HCT116 (cell line): ENCODE results near the gene PRSS57. TPM values are rescaled to one million over a fixed set of nuclear protein-coding genes. Genes with fewer than 3 reads are reported as not detected.

Experiments
- ATAC-seq: fragments of 200-7000 bp; cut with Tn5 transposase; 2 replicates; pipeline ENCODE4 v1.9.1; 2020; ENCODE audit warnings: mild to moderate bottlenecking, moderate library complexity
- BruUV-seq: library from RNA; stranded (reverse); fragments of 400-500 nt; replicated peaks from 2 replicates; lab custom pipeline; 2021; lab: Mats Ljungman, UMichigan
- CTCF ChIA-PET: fragments of 300-600 bp; sonication (Branson Sonifier 250); formaldehyde crosslinking; loops from one replicate; lab custom pipeline; 2021; ENCODE audit warnings: antibody characterized with exemption; lab: Charles Lee
- POLR2A ChIA-PET: fragments of 300-600, 350-600 bp; sonication (Branson Sonifier 250); formaldehyde crosslinking; loops from one replicate; lab custom pipeline; 2021; ENCODE audit warnings: antibody characterized with exemption; lab: Charles Lee
- RAD21 ChIA-PET, 2 experiments: fragments of 300-600 bp; sonication (Branson Sonifier 250); formaldehyde crosslinking; loops; one replicate each; lab custom pipeline; 2023; ENCODE audit warnings: low total read pairs in 2 of 2; ENCODE audit not compliant: uncharacterized antibody in 2 of 2, unreplicated experiment in 2 of 2, low non-redundant PET in 1 of 2; lab: Charles Lee
- DNase-seq: peaks from one replicate; pipeline ENCODE4 v3.0.0-alpha.2; 2010; ENCODE audit warnings: low read depth, low spot score
- H2AFZ ChIP-seq: fragments of 200-600 bp; shearing (Covaris generic), sonication (generic); 2 replicates; pipeline ENCODE4 v1.6.1; 2017; ENCODE audit warnings: low read depth, mixed run types, mixed read lengths, antibody characterized with exemption, low read length; ENCODE audit not compliant: poor library complexity, severe bottlenecking
- H3K27ac ChIP-seq: 2 replicates; pipeline ENCODE4 v1.5.1; 2012; ENCODE audit warnings: low read depth, low read length
- H3K27me3 ChIP-seq: fragments of 200-600 bp; sonication (generic); 2 replicates; pipeline ENCODE4 v1.6.1; 2016; ENCODE audit warnings: mixed run types, low read length, mixed read lengths; ENCODE audit not compliant: insufficient read depth
- H3K36me3 ChIP-seq, 2 experiments: fragments of 200-500 bp in 1 of 2; fragments of 200-600 bp in 1 of 2; sonication (Bioruptor generic) in 1 of 2; sonication (generic) in 1 of 2; 2 replicates each; pipeline versions ENCODE4 v1.5.1 to v1.6.1; 2014 to 2016; ENCODE audit warnings: low read length in 2 of 2, inconsistent platforms in 1 of 2, mixed read lengths in 1 of 2, mixed run types in 1 of 2; ENCODE audit not compliant: insufficient read depth in 2 of 2, control insufficient read depth in 1 of 2
- H3K4me1 ChIP-seq, 2 experiments: fragments of 200-600 bp in 1 of 2; sonication (generic) in 1 of 2; 2 replicates each; pipeline versions ENCODE4 v1.5.1 to v1.6.1; 2012 to 2017; ENCODE audit warnings: low read length in 2 of 2, inconsistent platforms in 1 of 2, mild to moderate bottlenecking in 1 of 2, mixed read lengths in 1 of 2, mixed run types in 1 of 2, moderate library complexity in 1 of 2; ENCODE audit not compliant: insufficient read depth in 2 of 2, control insufficient read depth in 1 of 2
- H3K4me2 ChIP-seq: fragments of 200-600 bp; sonication (generic); 2 replicates; pipeline ENCODE4 v1.6.1; 2017; ENCODE audit warnings: mixed run types, low read length, mixed read lengths
- H3K4me3 ChIP-seq, 2 experiments: fragments of 200-600 bp in 1 of 2; sonication (generic) in 1 of 2; replicated peaks in 1 of 2; 2 replicates each; pipeline ENCODE4 v1.5.1; 2011 to 2016; ENCODE audit warnings: low read length in 2 of 2, control low read depth in 1 of 2, low read depth in 1 of 2, mild to moderate bottlenecking in 1 of 2, mixed read lengths in 1 of 2, mixed run types in 1 of 2
- H3K79me2 ChIP-seq: fragments of 200-600 bp; sonication (generic); 2 replicates; pipeline ENCODE4 v1.6.1; 2017; ENCODE audit warnings: mild to moderate bottlenecking, mixed run types, low read length, moderate library complexity, mixed read lengths; ENCODE audit not compliant: insufficient read depth
- H3K9ac ChIP-seq: fragments of 200-600 bp; sonication (generic); 2 replicates; pipeline ENCODE4 v1.6.1; 2016; ENCODE audit warnings: low read length, mixed read lengths
- H3K9me2 ChIP-seq: fragments of 200-600 bp; sonication (generic), shearing (Covaris generic); 2 replicates; pipeline ENCODE4 v1.6.1; 2017; ENCODE audit warnings: mixed run types, mild to moderate bottlenecking, moderate library complexity; ENCODE audit not compliant: insufficient read depth
- H3K9me3 ChIP-seq, 2 experiments: fragments of 200-500 bp in 1 of 2; fragments of 200-600 bp in 1 of 2; sonication (Bioruptor generic) in 1 of 2; sonication (generic) in 1 of 2; 2 replicates each; pipeline ENCODE4 v1.6.1; 2014 to 2017; ENCODE audit warnings: low read length in 2 of 2, mixed read lengths in 2 of 2, inconsistent platforms in 1 of 2, low read depth in 1 of 2, mild to moderate bottlenecking in 1 of 2, mixed run types in 1 of 2, moderate library complexity in 1 of 2; ENCODE audit not compliant: control insufficient read depth in 1 of 2, insufficient read depth in 1 of 2
- H4K20me1 ChIP-seq: fragments of 200-600 bp; sonication (generic), shearing (Covaris generic); 2 replicates; pipeline ENCODE4 v1.6.1; 2017; ENCODE audit warnings: mixed run types, mild to moderate bottlenecking, moderate library complexity; ENCODE audit not compliant: insufficient read depth
- ATF3 ChIP-seq: IDR thresholded peaks from 2 replicates; pipeline ENCODE4 v1.6.1; 2012
- CBX3 ChIP-seq: IDR thresholded peaks from 2 replicates; pipeline ENCODE4 v1.6.1; 2012; ENCODE audit warnings: low read depth
- CEBPB ChIP-seq: IDR thresholded peaks from 2 replicates; pipeline ENCODE4 v1.6.1; 2012; ENCODE audit warnings: low read depth
- EGR1 ChIP-seq: IDR thresholded peaks from 2 replicates; pipeline ENCODE4 v1.6.1; 2012; ENCODE audit warnings: low read depth
- ELF1 ChIP-seq: IDR thresholded peaks from 2 replicates; pipeline ENCODE4 v1.6.1; 2012; ENCODE audit warnings: low read depth, borderline replicate concordance
- EZH2 ChIP-seq: fragments of 200-600 bp; sonication (generic); IDR thresholded peaks from 2 replicates; pipeline ENCODE4 v1.6.1; 2017; ENCODE audit warnings: antibody characterized with exemption, mixed run types
- EZH2phosphoT487 ChIP-seq: fragments of 200-600 bp; IDR thresholded peaks from 2 replicates; pipeline ENCODE4 v1.6.1; 2018; ENCODE audit warnings: antibody characterized with exemption, borderline replicate concordance
- FOSL1 ChIP-seq: IDR thresholded peaks from 2 replicates; pipeline ENCODE4 v1.6.1; 2012; ENCODE audit warnings: low read depth
- JUND ChIP-seq: IDR thresholded peaks from 2 replicates; pipeline ENCODE4 v1.6.1; 2012
- POLR2A ChIP-seq: IDR thresholded peaks from 2 replicates; pipeline ENCODE4 v1.7.0; 2011; ENCODE audit warnings: borderline replicate concordance; ENCODE audit not compliant: insufficient read depth, insufficient read length; ENCODE audit errors: extremely low read depth
- POLR2AphosphoS5 ChIP-seq: IDR thresholded peaks from 2 replicates; pipeline ENCODE4 v1.6.1; 2011; ENCODE audit warnings: mild to moderate bottlenecking, low read depth, low read length, moderate library complexity
- SP1 ChIP-seq: IDR thresholded peaks from 2 replicates; pipeline ENCODE4 v1.6.1; 2012; ENCODE audit warnings: low read depth
- SRF ChIP-seq: IDR thresholded peaks from 2 replicates; pipeline ENCODE4 v1.6.1; 2012; ENCODE audit warnings: low read depth
- ZBTB33 ChIP-seq: IDR thresholded peaks from 2 replicates; pipeline ENCODE4 v1.6.1; 2011; ENCODE audit warnings: mild to moderate bottlenecking, low read length, moderate library complexity; ENCODE audit not compliant: insufficient replicate concordance; ENCODE audit errors: extremely low read depth
- ZFX ChIP-seq: fragments of 450-650 bp; IDR thresholded peaks from 2 replicates; pipeline ENCODE4 v1.6.1; 2017
- ZNF274 ChIP-seq: fragments of 200-500 bp; sonication (Bioruptor generic); IDR thresholded peaks from 2 replicates; pipeline ENCODE4 v1.6.1; 2014; ENCODE audit warnings: mild to moderate bottlenecking, low read depth, low read length, inconsistent platforms
- intact Hi-C: fragments of 100-400 bp; cut with micrococcal nuclease; formaldehyde crosslinking; loops from 2 replicates; pipeline ENCODE4 v1.10.0; 2022
- total RNA-seq: library from RNA; stranded (reverse); gene quantifications from one replicate; pipeline ENCODE4 v1.2.1, GENCODE V29; 2021; ENCODE audit not compliant: unreplicated experiment
- TF ChIP-seq, protein P1 (sequence below): IDR thresholded peaks from 2 replicates; pipeline ENCODE4 v1.6.1; 2012
- TF ChIP-seq, protein P2 (sequence below), 3 experiments: fragments of 200-600 bp in 1 of 3; sonication (generic) in 1 of 3; IDR thresholded peaks in 2 of 3; conservative IDR thresholded peaks in 1 of 3; 2 replicates each; pipeline ENCODE4 v1.5.1; 2012 to 2017; ENCODE audit warnings: low read depth in 2 of 3, low read length in 2 of 3, antibody characterized with exemption in 1 of 3, borderline replicate concordance in 1 of 3, control low read depth in 1 of 3, mild to moderate bottlenecking in 1 of 3, mixed read lengths in 1 of 3, mixed run types in 1 of 3, moderate library complexity in 1 of 3; ENCODE audit not compliant: insufficient read depth in 1 of 3

The PRSS57 gene
- total RNA-seq, 1 experiment from 2014 or later = not detected

DNA sequence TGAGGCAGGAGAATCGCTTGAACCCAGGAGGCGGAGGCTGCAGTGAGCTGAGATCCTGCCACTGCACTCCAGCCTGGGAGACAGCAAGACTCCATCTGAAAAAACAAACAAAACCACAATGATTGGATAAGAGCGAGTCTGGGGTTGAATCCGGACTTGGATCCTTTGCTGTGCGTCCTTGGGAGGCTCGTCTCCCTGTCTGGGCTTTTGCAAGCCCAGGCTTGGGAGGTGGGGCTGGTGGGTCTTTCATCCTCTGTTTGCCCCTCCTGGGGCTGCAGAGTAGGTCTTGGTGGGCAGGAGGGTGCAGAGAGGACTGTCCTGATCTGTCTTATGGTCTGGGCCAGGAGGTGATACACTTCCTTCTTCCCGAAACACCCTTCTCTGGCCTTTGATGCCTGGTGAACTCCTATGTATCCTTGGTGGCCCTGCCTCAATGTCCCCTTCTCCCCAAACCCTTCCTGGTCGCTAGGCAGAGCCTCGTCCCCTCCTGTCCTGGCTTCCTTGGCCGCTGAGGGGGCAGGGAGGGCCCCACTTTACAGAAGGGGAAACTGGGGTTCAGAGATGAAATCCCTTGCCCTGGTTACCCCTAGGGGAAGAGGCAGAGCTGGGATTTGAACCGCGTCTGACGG lies 30.3 kb upstream of the PRSS57 start:
- no TSS peak for BruUV-seq
- Histone ChIP-seq H3K27me3 (no peaks in the 10 kb centered on the region), H3K9me3 (no peaks in the 10 kb centered on the region), H3K4me3 (no peak overlapping the region), H3K9ac (no peak overlapping the region), H3K4me2 (no peak overlapping the region), H3K79me2 (no peaks in the 10 kb centered on the region), H2AFZ (no peak overlapping the region), H3K9me2 (no peaks in the 10 kb centered on the region), H3K4me1 (peaks cover 11 to 14% of the 10 kb centered on the region in 2 experiments), H3K27ac (no peak overlapping the region), H3K36me3 (no peaks in the 10 kb centered on the region; a peak in 1 of 4 replicates)
- ChIA-PET CTCF (no interaction called here), RAD21 (no interaction called here), POLR2A (no interaction called here)
- DNase-seq (no peak), ATAC-seq (no peak)
- intact Hi-C loops = no loop called here
- TF ChIP-seq POLR2AphosphoS5 (no peak), FOSL1 (no peak), EZH2phosphoT487 (no peak), EZH2 (no peak), JUND (no peak), ATF3 (no peak), SRF (no peak), ZFX (no peak), POLR2A (no peak), ELF1 (no peak), CBX3 (no peak), SP1 (no peak), EGR1 (no peak), ZNF274 (no peak), CEBPB (no peak), ZBTB33 (no peak)
- TF ChIP-seq, protein P1, sequence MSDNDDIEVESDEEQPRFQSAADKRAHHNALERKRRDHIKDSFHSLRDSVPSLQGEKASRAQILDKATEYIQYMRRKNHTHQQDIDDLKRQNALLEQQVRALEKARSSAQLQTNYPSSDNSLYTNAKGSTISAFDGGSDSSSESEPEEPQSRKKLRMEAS = no peak
- TF ChIP-seq, protein P2, sequence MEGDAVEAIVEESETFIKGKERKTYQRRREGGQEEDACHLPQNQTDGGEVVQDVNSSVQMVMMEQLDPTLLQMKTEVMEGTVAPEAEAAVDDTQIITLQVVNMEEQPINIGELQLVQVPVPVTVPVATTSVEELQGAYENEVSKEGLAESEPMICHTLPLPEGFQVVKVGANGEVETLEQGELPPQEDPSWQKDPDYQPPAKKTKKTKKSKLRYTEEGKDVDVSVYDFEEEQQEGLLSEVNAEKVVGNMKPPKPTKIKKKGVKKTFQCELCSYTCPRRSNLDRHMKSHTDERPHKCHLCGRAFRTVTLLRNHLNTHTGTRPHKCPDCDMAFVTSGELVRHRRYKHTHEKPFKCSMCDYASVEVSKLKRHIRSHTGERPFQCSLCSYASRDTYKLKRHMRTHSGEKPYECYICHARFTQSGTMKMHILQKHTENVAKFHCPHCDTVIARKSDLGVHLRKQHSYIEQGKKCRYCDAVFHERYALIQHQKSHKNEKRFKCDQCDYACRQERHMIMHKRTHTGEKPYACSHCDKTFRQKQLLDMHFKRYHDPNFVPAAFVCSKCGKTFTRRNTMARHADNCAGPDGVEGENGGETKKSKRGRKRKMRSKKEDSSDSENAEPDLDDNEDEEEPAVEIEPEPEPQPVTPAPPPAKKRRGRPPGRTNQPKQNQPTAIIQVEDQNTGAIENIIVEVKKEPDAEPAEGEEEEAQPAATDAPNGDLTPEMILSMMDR (IDR thresholded peaks at IDR 0.05 in 2 of 3, conservative IDR thresholded peaks at IDR 0.05 in 1 of 3; ENCODE audit: borderline replicate concordance in 1 of 3, insufficient read depth in 1 of 3, low read depth in 2 of 3, low read length in 2 of 3) = no peak
- TF ChIP-seq, all 23 proteins: peak for 0
- no peaks in the 10 kb centered on the region for H4K20me1 ChIP-seq
